PC-9 (cell line): ENCODE results near the gene LRP2.

ENCODE experiments used
- CTCF ChIP-seq: fragments of 200-600 bp; sonication (generic); conservative IDR thresholded peaks from 2 replicates; pipeline ENCODE4 v1.6.1; 2017; ENCODE audit warnings: mixed run types, antibody characterized with exemption, mild to moderate bottlenecking, moderate library complexity
- EZH2 ChIP-seq: fragments of 200-600 bp; sonication (generic); IDR thresholded peaks from 2 replicates; pipeline ENCODE4 v1.8.0; 2017; ENCODE audit warnings: antibody characterized with exemption, low read depth

DNA sequence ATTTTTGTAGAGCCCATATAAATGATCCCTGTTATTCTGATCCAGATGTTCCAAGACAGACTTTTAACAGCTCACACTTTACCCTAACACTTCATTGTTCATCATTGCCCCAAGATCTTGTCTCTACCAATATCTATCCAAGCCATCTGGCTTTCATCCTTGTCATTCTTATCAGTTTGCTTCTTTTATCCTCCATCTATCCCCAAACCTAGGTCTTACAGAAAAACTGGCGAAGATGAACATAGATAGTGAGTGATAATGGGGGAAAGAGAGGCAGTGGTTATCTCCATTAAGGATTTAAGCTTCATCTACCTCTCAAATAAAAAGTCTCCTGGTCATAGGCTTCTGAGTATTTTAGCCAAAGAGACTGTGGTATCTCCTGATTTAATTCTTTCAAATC lies 203.5 kb downstream of the LRP2 start:
- TF ChIP-seq CTCF (no peak), EZH2 (no peak)
